HepG2 (cell line): Measurements from ENCODE around the gene NDUFS2. TPM values are rescaled to one million over a fixed set of nuclear protein-coding genes. Genes with fewer than 3 reads are reported as not detected.

Experiments
- DMAP1 ChIP-seq: IDR thresholded peaks from 2 replicates; pipeline ENCODE4 v1.6.1; 2016
- HOXA3 ChIP-seq: sonication (generic); formaldehyde crosslinking; IDR thresholded peaks from 2 replicates; pipeline ENCODE4 v1.5.0; 2020; ENCODE audit warnings: missing genetic modification reagents
- IKZF5 ChIP-seq: IDR thresholded peaks from 2 replicates; pipeline ENCODE4 v1.6.1; 2018; ENCODE audit warnings: missing genetic modification reagents, mild to moderate bottlenecking, missing compliant biosample characterization
- MTF1 ChIP-seq: sonication (generic); formaldehyde crosslinking; IDR thresholded peaks from 2 replicates; pipeline ENCODE4 v1.5.0; 2020; ENCODE audit warnings: missing genetic modification reagents
- REXO4 ChIP-seq: sonication (generic); formaldehyde crosslinking; IDR thresholded peaks from 2 replicates; pipeline ENCODE4 v1.8.0; 2022; ENCODE audit warnings: missing genetic modification reagents, mild to moderate bottlenecking, borderline replicate concordance
- SIN3A ChIP-seq: IDR thresholded peaks from 2 replicates; pipeline ENCODE4 v1.6.1; 2011; ENCODE audit warnings: low read depth, mild to moderate bottlenecking, control low read depth, low read length, borderline replicate concordance
- SRSF9 ChIP-seq: fragments of 200-400 bp; formaldehyde crosslinking; IDR thresholded peaks from 2 replicates; pipeline ENCODE4 v1.6.1; 2018; ENCODE audit warnings: borderline replicate concordance, mild to moderate bottlenecking, low read depth, low read length; ENCODE audit not compliant: insufficient read depth, poor library complexity, severe bottlenecking
- THRA ChIP-seq: sonication (generic); formaldehyde crosslinking; IDR thresholded peaks from 2 replicates; pipeline ENCODE4 v1.4.0; 2020; ENCODE audit warnings: missing genetic modification reagents, borderline replicate concordance
- ZBTB26 ChIP-seq: IDR thresholded peaks from 2 replicates; pipeline ENCODE4 v1.6.1; 2016; ENCODE audit warnings: missing compliant biosample characterization, missing genetic modification reagents, borderline replicate concordance
- ZBTB38 ChIP-seq: sonication (generic); formaldehyde crosslinking; IDR thresholded peaks from 2 replicates; pipeline ENCODE4 v1.5.1; 2020; ENCODE audit warnings: mild to moderate bottlenecking, missing genetic modification reagents
- ZBTB44 ChIP-seq: sonication (generic); formaldehyde crosslinking; IDR thresholded peaks from 2 replicates; pipeline ENCODE4 v1.4.0; 2020; ENCODE audit warnings: missing genetic modification reagents
- ZNF138 ChIP-seq: sonication (generic); formaldehyde crosslinking; IDR thresholded peaks from 2 replicates; pipeline ENCODE4 v1.5.0; 2020; ENCODE audit warnings: mild to moderate bottlenecking, low read depth, missing genetic modification reagents
- ZNF20 ChIP-seq: sonication (generic); formaldehyde crosslinking; IDR thresholded peaks from 2 replicates; pipeline ENCODE4 v1.4.0; 2020; ENCODE audit warnings: mild to moderate bottlenecking, moderate library complexity, missing genetic modification reagents
- ZNF543 ChIP-seq: sonication (generic); formaldehyde crosslinking; IDR thresholded peaks from 2 replicates; pipeline ENCODE4 v1.4.0; 2020; ENCODE audit warnings: mild to moderate bottlenecking, missing genetic modification reagents
- ZNF710 ChIP-seq: sonication (generic); formaldehyde crosslinking; IDR thresholded peaks from 2 replicates; pipeline ENCODE4 v1.5.0; 2020; ENCODE audit warnings: mild to moderate bottlenecking, missing genetic modification reagents, borderline replicate concordance
- ZNF772 ChIP-seq: sonication (generic); formaldehyde crosslinking; IDR thresholded peaks from 2 replicates; pipeline ENCODE4 v1.5.0; 2020; ENCODE audit warnings: mild to moderate bottlenecking, missing genetic modification reagents
- ZSCAN20 ChIP-seq: sonication (generic); formaldehyde crosslinking; IDR thresholded peaks from 2 replicates; pipeline ENCODE4 v1.4.0; 2020; ENCODE audit warnings: missing genetic modification reagents, mild to moderate bottlenecking, borderline replicate concordance
- polyA plus RNA-seq, 8 experiments: library from polyadenylated mRNA; depleted of rRNA in 3 of 8; stranded (reverse) in 7 of 8; unstranded in 1 of 8; fragments of >200 nt; fragmentation: Illumina TruSeq in 4 of 8; extraction: Trizol in 4 of 8; gene quantifications; 2 replicates each; pipeline versions ENCODE4 v1.2.1 to v1.2.3, GENCODE V29; 2011 to 2016; ENCODE audit warnings: low read depth in 4 of 8, missing spikeins in 1 of 8, mixed read lengths in 1 of 8; ENCODE audit not compliant: insufficient read depth in 1 of 8
- total RNA-seq, 5 experiments: library from RNA; depleted of rRNA; stranded (reverse); fragments of >200 nt; fragmentation: Illumina TruSeq; extraction: Trizol; gene quantifications; 2 replicates each; pipeline ENCODE4 v1.2.3, GENCODE V29; 2016; ENCODE audit warnings: low read depth in 1 of 5
- TF ChIP-seq, protein P1 (sequence below): sonication (generic); formaldehyde crosslinking; IDR thresholded peaks from 2 replicates; pipeline ENCODE4 v1.4.0; 2020; ENCODE audit warnings: missing genetic modification reagents, borderline replicate concordance

The NDUFS2 gene
- total and polyA plus RNA-seq, 2 of the 13 experiments (the other 11 are each of a cell fraction or from before 2014, with no cell fraction given): 89.9 to 118 TPM

DNA sequence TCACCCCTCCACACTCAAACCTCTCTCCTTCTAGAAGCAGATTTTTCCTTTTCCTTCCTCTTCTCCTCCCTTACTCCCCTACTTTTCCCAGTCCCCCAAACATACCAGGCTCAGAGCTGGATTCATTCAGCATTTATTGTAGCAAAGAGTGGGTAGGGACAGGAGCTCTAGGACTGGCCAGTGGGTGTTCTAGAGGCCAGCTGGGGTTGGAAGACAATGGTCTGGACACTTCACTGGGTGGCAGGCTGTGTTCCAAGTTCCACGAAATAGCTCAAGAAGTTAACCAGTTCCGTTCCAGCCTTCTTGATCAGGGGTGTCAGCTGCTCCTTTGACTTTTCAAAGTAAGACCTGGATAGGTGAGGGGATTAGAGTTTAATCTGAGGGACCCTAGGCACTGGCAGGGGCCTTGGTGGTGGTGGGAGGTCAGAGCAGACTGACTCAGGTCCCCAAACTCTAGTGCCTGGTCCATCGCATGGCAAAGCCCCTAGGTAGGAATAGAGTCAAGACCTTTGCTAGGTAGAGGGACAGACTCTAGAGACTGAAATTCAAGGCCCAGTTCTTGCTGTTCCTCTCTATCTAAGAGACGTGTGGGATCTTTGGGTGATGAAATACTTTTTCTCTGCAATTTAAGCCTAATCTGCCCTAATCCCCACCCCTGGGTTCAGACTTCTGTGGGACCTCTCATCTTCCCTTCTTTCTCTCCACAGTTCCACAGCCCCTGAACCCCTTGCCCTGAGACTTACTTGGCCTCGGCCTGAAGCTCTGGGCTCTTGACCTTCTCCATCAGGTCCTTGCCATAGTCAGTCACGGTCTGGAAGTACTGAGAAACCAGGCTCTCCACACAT lies 20.2 kb downstream of the NDUFS2 start (continued):
- TF ChIP-seq ZBTB44: no peak
- TF ChIP-seq, protein P1, sequence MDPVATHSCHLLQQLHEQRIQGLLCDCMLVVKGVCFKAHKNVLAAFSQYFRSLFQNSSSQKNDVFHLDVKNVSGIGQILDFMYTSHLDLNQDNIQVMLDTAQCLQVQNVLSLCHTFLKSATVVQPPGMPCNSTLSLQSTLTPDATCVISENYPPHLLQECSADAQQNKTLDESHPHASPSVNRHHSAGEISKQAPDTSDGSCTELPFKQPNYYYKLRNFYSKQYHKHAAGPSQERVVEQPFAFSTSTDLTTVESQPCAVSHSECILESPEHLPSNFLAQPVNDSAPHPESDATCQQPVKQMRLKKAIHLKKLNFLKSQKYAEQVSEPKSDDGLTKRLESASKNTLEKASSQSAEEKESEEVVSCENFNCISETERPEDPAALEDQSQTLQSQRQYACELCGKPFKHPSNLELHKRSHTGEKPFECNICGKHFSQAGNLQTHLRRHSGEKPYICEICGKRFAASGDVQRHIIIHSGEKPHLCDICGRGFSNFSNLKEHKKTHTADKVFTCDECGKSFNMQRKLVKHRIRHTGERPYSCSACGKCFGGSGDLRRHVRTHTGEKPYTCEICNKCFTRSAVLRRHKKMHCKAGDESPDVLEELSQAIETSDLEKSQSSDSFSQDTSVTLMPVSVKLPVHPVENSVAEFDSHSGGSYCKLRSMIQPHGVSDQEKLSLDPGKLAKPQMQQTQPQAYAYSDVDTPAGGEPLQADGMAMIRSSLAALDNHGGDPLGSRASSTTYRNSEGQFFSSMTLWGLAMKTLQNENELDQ (CRISPR knock-in tag): no peak
- no peak for TF ChIP-seq THRA
- TF ChIP-seq ZBTB38: 0 out of 2 replicates have a peak, but pooled peaks have one; percentile 7
- TF ChIP-seq ZNF20 (CRISPR knock-in tag): 0 out of 2 replicates have a peak, but pooled peaks have one; percentile 66
- TF ChIP-seq ZNF138: no peak
- no peak for TF ChIP-seq MTF1
- TF ChIP-seq DMAP1: peak; percentile 41; the same call in 1 of the 2 replicates
- TF ChIP-seq ZNF543: no peak
- 0 out of 2 replicates have a peak, but pooled peaks have one; percentile 16 for TF ChIP-seq IKZF5 (CRISPR knock-in tag)
- no peak for TF ChIP-seq REXO4
- no peak; the same call in 1 of the 2 replicates for TF ChIP-seq ZNF710 (CRISPR knock-in tag)
- TF ChIP-seq HOXA3 (CRISPR knock-in tag): peak; percentile 5; the same call in 1 of the 2 replicates
- 0 out of 2 replicates have a peak, but pooled peaks have one; percentile 16 for TF ChIP-seq SIN3A
- TF ChIP-seq ZNF772: peak; percentile 36; the same call in 1 of the 2 replicates
- TF ChIP-seq SRSF9: no peak
- no peak for TF ChIP-seq ZSCAN20
- no peak for TF ChIP-seq ZBTB26 (CRISPR knock-in tag)
